ENCODE results near the gene DDX27.
A peak's percentile ranks its signal among the peaks of the same experiment; 100 is the strongest.

Gene DDX27

DNA sequence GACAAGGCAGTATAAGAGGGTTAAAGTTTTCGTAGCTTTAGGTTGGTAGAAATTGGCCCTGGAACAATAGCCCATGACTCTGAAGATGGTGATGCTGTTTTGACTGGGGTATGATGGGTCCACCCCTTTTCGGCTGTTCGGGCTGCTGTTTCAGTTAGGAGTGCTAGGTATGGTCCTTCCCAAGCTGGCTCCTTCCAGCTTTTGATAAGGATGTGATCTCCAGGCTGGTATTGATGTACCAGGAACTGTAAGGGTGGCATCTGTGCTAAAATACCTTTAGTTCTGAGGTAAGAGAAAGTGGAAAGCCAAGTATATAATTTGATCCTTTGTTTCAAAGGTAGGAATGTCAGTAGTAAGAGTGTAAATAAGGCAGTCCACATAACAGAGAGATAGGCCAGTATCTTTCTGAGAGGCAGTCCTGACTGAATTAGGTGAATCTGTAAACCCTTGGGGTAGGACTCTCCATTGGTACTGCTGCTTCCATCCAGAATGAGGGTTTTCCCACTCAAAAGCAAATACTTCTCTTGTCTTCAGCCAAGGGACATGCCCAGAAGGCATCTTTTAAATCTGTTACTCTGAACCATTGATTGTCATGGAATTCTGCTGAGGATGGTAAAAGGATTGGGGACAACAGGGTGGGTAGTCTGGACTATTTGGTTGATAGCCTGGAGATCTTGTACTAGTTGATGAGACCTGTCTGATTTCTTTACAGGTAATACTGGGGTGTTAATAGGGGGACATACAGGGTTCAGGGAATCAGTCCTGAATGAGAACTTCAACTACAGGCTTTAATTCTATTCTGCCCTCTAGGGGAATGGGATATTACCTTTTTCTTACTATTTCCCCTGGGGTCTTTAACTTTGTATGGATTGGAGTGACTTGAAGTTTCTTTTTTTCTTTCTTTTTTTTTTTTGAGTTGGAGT, 64.7 kb downstream of the DDX27 start:
- Mint-ChIP-seq H3K4me1 (ENCODE audit: low read depth) (peaks cover 93% of the 10 kb centered on the region), H3K9me3 (peaks cover 9% of the 10 kb centered on the region), H3K4me3 (peak overlapping the region; percentile 98), H3K36me3 (ENCODE audit: low read depth) (peaks cover 100% of the 10 kb centered on the region), H3K27ac (peak overlapping the region; percentile 100), H3K27me3 (no peaks in the 10 kb centered on the region)

DNA sequence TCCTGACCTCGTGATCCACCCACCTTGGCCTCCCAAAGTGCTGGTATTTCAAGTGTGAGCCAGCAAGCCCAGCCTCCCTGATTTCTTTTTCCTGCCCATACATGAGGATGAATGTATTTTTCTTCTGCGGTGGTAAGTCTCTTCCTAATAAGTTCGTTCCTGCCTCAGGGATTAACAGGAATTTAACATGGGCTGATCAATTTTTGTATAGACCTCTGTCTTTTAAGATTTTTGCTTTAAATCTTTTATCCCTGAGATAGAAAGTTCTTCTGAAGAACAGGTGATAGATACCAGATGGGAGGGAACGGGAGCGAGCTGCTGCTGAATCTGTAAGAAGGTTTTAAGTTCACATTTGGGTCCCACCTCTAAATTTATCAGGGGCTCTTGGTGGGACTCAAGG, 65.6 kb downstream of the DDX27 start:
- no peaks in the 10 kb centered on the region for H3K27me3 Mint-ChIP-seq
- peaks cover 100% of the 10 kb centered on the region for H3K36me3 Mint-ChIP-seq (ENCODE audit: low read depth)
- H3K4me1 Mint-ChIP-seq (ENCODE audit: low read depth) = peaks cover 87% of the 10 kb centered on the region
- peaks cover 9% of the 10 kb centered on the region for H3K9me3 Mint-ChIP-seq
- peak overlapping the region; percentile 98 for H3K4me3 Mint-ChIP-seq
- peak overlapping the region; percentile 83 for H3K27ac Mint-ChIP-seq

DNA sequence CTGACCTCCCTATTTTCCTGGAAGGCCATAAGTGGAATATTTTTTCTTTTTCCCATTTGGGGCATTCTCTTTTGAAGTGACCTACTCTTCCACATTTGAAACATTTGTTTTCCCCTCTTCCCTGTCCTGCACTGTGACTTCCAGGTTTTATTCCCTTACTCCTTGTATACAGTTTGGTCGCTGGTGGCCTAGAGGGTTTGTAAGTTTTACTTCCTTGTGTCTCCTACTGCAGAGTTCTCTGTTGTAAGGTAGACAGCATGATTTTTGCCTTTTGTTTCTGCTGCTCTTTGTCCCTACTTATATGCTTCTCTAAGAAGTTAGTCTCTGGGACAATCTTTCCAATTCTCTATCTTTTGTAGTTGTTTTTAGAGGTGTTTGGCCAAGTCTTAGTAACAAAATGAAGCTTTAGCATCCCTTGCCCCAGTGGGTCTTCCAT, 66.0 kb downstream of the DDX27 start:
- peaks cover 100% of the 10 kb centered on the region for H3K36me3 Mint-ChIP-seq (ENCODE audit: low read depth)
- peaks cover 9% of the 10 kb centered on the region for H3K9me3 Mint-ChIP-seq
- peak overlapping the region; percentile 83 for H3K27ac Mint-ChIP-seq
- H3K27me3 Mint-ChIP-seq = no peaks in the 10 kb centered on the region
- H3K4me3 Mint-ChIP-seq = peak overlapping the region; percentile 98
- H3K4me1 Mint-ChIP-seq (ENCODE audit: low read depth) = peaks cover 83% of the 10 kb centered on the region

DNA sequence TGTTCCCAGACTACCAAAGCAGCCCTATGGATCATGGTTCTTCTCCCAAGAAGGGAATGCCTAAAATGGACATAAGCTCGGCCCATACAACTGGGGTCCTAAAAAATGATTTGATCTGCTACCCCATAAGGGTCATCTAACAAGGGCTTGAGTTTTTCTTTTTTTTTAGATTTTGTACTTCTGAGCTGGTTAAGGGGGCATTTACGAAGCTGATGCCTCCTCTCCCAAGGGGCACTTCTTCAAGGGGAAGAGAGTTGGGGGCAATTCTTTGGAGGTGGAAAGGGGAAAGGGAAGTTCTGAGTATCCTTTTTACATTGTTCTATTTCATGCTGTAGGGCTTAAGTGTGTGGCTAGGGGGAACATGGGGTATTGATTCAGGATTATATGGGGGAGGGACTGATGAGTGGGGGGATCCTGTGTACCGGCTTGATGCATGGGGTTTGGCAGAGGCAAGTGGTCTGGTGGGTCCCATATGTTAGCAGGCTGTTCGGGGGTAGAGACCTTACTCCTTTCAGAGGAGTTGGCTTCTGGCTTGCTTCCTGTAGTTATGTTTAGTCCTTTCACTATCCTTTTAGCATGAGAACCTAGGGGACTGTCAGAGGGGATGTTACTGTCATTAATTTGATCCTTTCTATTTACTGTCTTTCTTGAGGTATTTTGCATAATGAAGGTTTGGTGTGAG, 66.7 kb downstream of the DDX27 start:
- H3K4me1 Mint-ChIP-seq (ENCODE audit: low read depth) = peaks cover 77% of the 10 kb centered on the region
- peaks cover 9% of the 10 kb centered on the region for H3K9me3 Mint-ChIP-seq
- peak overlapping the region; percentile 98 for H3K4me3 Mint-ChIP-seq
- H3K36me3 Mint-ChIP-seq (ENCODE audit: low read depth) = peaks cover 99% of the 10 kb centered on the region
- no peaks in the 10 kb centered on the region for H3K27me3 Mint-ChIP-seq
- H3K27ac Mint-ChIP-seq = peak overlapping the region; percentile 81

DNA sequence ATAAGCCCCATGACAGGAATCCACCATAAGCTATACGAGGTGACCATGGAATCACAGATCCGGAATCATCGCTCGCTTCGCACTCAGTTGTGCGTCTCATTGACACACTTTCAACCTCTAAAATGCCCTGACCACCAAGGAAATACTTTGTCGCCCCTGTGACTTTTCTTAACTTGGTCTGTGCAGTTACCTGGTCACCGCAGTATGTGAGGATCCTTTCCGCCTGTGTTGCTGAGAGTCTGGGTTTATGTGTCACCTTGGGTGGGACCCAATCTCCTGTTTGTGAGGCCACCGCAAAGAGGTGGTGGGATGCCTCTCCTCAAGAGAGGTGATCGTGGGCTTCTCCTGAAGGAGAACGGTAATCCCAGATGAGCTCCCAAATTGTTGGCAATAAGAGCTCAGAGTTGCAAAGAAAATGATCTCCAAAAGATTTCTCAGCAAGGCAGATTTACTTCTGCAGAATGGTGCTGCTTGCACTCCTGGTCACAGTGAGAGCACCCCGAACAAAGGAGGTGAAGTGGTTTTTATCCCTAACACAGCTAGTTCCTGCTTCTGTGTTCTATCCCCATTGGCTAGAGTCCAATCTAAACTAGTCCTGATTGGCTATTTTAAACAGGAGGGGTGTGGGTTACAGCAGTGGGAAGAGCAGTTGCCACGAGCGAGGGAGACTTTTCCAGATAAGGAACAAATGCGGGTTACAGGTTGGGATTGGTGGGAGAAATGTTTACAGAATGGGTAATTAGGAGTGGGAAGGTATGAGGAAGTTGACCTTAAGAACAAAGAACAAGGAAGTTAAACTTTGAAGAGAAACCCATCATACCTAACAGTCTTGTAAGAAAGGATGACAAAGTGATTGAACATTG, 67.7 kb downstream of the DDX27 start:
- Mint-ChIP-seq H3K9me3 (peaks cover under 1% of the 10 kb centered on the region), H3K4me3 (peak overlapping the region; percentile 98), H3K27me3 (no peaks in the 10 kb centered on the region), H3K27ac (peak overlapping the region; percentile 81), H3K36me3 (ENCODE audit: low read depth) (peaks cover 98% of the 10 kb centered on the region), H3K4me1 (ENCODE audit: low read depth) (peaks cover 67% of the 10 kb centered on the region)

DNA sequence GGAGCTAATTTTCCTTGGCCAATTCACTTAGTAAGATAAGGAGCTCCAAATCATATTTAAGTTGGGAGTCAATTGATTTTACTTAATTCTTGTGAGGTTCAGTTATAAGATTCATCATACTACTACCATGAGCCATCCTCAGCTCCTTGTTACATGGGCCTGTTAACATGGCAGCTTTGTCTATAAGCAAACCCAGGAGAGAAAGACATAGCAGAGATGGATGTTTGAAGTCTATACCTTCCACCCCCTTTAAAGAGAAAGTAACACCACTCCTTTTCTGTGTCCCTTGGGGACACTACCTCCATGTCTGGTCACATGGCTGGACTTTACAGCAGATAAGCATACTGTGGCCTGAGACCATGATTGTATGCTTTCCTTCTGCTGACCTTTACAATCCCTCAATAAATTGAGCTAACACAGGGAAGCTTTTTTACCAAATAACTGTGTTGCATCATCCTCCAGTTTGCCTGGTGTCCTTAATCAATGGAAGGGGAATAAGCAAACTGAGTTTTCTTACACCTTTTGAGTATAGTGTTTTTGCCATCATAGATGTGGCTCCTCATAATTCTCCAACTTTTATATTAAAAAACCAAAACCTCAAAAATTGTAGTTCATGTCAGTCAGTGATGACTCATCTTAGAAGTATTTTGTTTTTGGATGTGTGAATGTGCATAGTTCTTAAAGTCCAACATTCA, 68.5 kb downstream of the DDX27 start:
- Mint-ChIP-seq H3K36me3 (ENCODE audit: low read depth) (peaks cover 96% of the 10 kb centered on the region), H3K27me3 (no peaks in the 10 kb centered on the region), H3K4me1 (ENCODE audit: low read depth) (peaks cover 59% of the 10 kb centered on the region), H3K27ac (peak overlapping the region; percentile 81), H3K4me3 (peak overlapping the region; percentile 98), H3K9me3 (no peaks in the 10 kb centered on the region)

DNA sequence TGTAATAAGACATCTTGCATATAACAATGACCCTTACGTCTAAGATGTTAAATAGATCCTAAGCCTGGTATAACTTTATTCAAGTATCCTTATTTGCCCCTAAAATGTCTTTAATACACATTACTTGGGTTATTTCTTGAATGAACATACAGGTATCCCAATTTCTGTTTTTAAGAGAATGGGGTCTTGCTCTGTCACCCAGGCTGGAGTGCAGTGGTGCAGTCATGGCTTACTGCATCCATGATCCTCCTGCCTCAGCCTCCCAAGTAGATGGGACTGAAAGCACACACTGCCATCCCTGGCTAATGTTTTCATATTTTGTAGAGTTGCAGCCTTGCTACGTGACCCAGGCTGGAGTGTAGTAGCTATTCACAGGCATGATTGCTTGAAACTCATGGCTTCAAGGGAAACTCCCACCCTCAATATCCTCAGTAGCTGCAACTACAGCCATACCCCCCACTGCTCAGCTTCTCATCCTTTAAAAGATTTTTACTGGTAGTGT, 69.1 kb downstream of the DDX27 start:
- H3K27me3 Mint-ChIP-seq = no peaks in the 10 kb centered on the region
- peaks cover 53% of the 10 kb centered on the region for H3K4me1 Mint-ChIP-seq (ENCODE audit: low read depth)
- H3K36me3 Mint-ChIP-seq (ENCODE audit: low read depth) = peaks cover 93% of the 10 kb centered on the region
- H3K9me3 Mint-ChIP-seq = no peaks in the 10 kb centered on the region
- H3K4me3 Mint-ChIP-seq = peak overlapping the region; percentile 4
- H3K27ac Mint-ChIP-seq = peak overlapping the region; percentile 81

DNA sequence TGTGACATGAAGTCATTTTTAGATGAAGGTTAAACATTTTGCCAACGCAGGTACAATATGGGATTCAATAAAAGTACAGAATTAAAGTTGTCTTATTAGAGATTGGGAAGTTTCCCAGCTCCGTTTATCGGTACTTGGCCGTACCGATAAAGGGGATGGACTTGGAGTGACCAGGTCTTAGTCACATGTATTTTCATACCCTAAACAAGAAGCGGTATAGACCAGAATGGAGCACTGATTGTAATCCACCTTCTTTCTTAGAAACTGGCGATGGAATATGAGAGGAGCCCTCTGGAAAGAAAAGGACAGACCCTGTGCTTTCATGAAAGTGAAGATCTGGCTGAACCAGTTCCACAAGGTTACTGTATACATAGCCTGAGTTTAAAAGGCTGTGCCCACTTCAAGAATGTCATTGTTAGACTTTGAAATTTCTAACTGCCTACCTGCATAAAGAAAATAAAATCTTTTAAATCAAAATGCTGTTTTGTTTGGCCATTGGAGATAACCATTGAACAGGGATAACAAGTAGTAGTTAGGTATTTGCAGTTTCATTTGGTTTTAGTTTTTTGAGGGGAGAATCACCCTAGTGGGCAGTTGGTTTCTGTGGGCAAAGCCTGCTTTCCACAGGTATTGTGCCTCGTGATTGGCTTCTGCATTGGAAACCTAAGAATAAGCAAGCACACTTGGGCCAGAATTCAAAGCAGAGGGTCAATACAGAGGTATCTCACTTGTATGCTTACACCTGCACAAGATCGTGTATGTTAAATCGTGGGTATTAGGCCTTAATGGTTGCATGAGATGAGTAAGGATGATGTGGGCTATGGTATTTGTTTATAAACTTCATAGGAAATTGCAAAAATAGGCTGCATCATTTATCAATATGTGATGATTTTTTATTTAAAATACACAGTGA, 69.8 kb downstream of the DDX27 start:
- H3K9me3 Mint-ChIP-seq = no peaks in the 10 kb centered on the region
- H3K27me3 Mint-ChIP-seq = no peaks in the 10 kb centered on the region
- no peak overlapping the region for H3K4me3 Mint-ChIP-seq
- peaks cover 89% of the 10 kb centered on the region for H3K36me3 Mint-ChIP-seq (ENCODE audit: low read depth)
- H3K4me1 Mint-ChIP-seq (ENCODE audit: low read depth) = peaks cover 46% of the 10 kb centered on the region
- H3K27ac Mint-ChIP-seq = peak overlapping the region; percentile 81

DNA sequence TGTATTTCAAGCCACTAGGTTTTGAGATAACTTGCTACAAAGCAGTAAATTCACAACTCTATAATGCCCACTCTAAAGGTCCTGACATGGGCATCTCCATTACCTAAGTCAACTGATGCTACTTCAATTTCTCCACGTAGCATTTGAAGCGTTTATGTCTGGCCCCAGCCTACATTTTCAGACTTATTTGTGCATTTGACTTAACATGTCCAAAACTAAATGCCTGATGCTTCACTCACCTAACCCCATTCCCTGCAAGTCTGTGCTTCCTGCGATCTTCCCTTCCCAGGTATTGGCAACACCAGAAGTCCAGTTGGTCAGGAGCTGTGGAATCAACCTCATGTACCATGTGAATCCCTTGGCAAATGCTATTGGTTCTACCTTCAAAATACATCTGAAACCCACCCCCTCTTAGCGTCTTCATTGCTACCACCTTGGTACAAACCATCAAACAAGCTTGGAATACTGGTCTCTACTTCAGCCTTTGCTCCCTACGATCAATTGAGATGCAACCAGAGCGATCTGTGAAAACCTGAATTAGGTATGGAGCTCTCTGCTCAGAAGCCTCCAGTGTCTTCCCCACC, 71.5 kb downstream of the DDX27 start:
- Mint-ChIP-seq H3K27me3 (no peaks in the 10 kb centered on the region), H3K4me1 (ENCODE audit: low read depth) (peaks cover 31% of the 10 kb centered on the region), H3K4me3 (no peak overlapping the region), H3K9me3 (no peaks in the 10 kb centered on the region), H3K36me3 (ENCODE audit: low read depth) (peaks cover 84% of the 10 kb centered on the region), H3K27ac (peak overlapping the region; percentile 81)

DNA sequence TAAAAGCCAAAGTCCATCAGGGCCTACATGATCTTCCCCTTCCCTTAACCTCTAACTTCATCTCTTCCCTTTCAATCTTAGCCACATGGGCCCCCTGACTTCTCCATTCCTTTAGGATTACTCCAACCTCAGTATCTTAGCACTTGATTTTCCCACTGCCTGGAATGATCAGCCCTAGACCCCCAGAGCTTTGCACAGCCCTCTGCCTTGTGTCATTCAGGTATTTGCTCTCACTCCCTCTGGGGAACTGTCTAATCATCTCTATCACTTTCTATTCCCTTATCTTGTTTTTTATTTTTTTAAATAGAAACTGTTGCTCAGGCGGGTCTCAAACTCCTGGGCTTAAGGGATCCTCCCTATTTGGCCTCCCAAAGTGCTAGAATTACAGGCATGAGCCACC, 72.0 kb downstream of the DDX27 start:
- no peak overlapping the region for H3K4me3 Mint-ChIP-seq
- H3K4me1 Mint-ChIP-seq (ENCODE audit: low read depth) = peaks cover 26% of the 10 kb centered on the region
- H3K27ac Mint-ChIP-seq = peak overlapping the region; percentile 81
- H3K36me3 Mint-ChIP-seq (ENCODE audit: low read depth) = peaks cover 82% of the 10 kb centered on the region
- H3K9me3 Mint-ChIP-seq = no peaks in the 10 kb centered on the region
- H3K27me3 Mint-ChIP-seq = no peaks in the 10 kb centered on the region

DNA sequence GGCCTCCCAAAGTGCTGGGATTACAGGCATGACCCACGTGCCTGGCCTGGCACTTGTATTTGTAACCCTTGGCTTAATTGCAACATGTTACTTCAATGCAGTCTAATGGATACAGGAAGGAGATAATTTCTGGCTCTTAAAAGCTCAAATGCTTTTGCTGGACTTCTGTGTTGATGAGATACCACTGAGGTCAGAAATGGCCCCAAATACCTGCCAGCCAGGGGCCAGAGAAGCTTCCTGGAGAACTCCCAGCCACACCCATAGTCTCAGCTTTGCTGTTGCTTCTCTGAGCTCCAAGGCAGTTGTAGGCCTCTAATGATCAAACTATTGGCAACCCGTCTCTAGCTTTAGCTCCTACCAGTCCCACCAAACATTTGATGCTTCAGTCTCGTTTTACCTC, 72.8 kb downstream of the DDX27 start:
- peaks cover 18% of the 10 kb centered on the region for H3K4me1 Mint-ChIP-seq (ENCODE audit: low read depth)
- H3K27ac Mint-ChIP-seq = no peak overlapping the region
- peaks cover 81% of the 10 kb centered on the region for H3K36me3 Mint-ChIP-seq (ENCODE audit: low read depth)
- H3K4me3 Mint-ChIP-seq = no peak overlapping the region
- no peaks in the 10 kb centered on the region for H3K9me3 Mint-ChIP-seq
- no peaks in the 10 kb centered on the region for H3K27me3 Mint-ChIP-seq

DNA sequence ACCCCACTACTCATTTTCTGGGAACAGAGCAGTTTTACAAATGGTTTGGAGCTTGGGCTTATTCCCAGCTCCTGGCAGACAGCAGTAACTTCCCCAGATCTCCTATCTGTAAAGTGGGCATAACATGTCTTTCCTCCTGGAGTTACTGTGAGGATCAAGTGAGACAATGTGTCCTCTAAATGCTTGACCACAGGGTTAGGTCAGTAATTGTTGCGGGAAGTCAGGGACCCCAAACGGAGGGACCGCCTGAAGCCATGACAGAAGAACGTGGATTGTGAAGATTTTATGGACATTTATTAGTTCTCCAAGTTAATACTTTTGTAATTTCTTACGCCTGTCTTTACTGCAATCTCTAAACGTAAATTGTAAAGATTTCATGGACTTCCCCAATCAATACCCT, 73.9 kb downstream of the DDX27 start:
- Mint-ChIP-seq H3K4me1 (ENCODE audit: low read depth) (peaks cover 13% of the 10 kb centered on the region), H3K27ac (no peak overlapping the region), H3K27me3 (no peaks in the 10 kb centered on the region), H3K36me3 (ENCODE audit: low read depth) (peaks cover 70% of the 10 kb centered on the region), H3K4me3 (no peak overlapping the region), H3K9me3 (no peaks in the 10 kb centered on the region)
